NCI-H1105 (cell line): ENCODE measurements around the gene KRTAP10-1.
"Not testable (repeated sequence)": the region's sequence is repeated elsewhere in the genome, so short reads cannot be mapped to it uniquely, and the experiment has no call there.

ENCODE experiments used
- DNase-seq: peaks from one replicate; lab custom pipeline; 2025; lab: John Stamatoyannopoulos, UW

The KRTAP10-1 gene

GRCh38 chr21:44539991-44540666 lies at the start of gene KRTAP10-1:
KRTAP10-1 (minus strand) TSS chr21:44540195; CDS start chr21:44540150, 45 bp downstream.
- no peak for DNase-seq

- no peak for DNase-seq
Observed at GRCh38 chr21:44589094-44589493, 49.1 kb upstream of the KRTAP10-1 start.

GRCh38 chr21:44585892-44586291 lies 45.9 kb upstream of the KRTAP10-1 start:
- no peak for DNase-seq

GRCh38 chr21:44583800-44584147 lies 43.8 kb upstream of the KRTAP10-1 start:
- no peak for DNase-seq

GRCh38 chr21:44583089-44583799 lies 43.2 kb upstream of the KRTAP10-1 start:
- no peak for DNase-seq

GRCh38 chr21:44582055-44582454 lies 42.1 kb upstream of the KRTAP10-1 start:
- DNase-seq = no peak

- DNase-seq = no peak
Observed at GRCh38 chr21:44581158-44581557, 41.2 kb upstream of the KRTAP10-1 start.

- DNase-seq = not testable (repeated sequence)
Observed at GRCh38 chr21:44580231-44580821, 40.3 kb upstream of the KRTAP10-1 start, which contains the start of gene KRTAP10-5. KRTAP10-5 (minus strand) TSS chr21:44580604; CDS start chr21:44580578, 26 bp downstream.

GRCh38 chr21:44579833-44580144 lies 39.8 kb upstream of the KRTAP10-1 start:
- DNase-seq = no peak

- DNase-seq = no peak
Observed at GRCh38 chr21:44579056-44579832, 39.2 kb upstream of the KRTAP10-1 start.

GRCh38 chr21:44578371-44579055 lies 38.5 kb upstream of the KRTAP10-1 start:
- no peak for DNase-seq

GRCh38 chr21:44576025-44576420 lies 36.0 kb upstream of the KRTAP10-1 start:
- no peak for DNase-seq

- DNase-seq = no peak
Observed at GRCh38 chr21:44575307-44576024, 35.5 kb upstream of the KRTAP10-1 start.

GRCh38 chr21:44574457-44575306 lies 34.7 kb upstream of the KRTAP10-1 start:
- no peak for DNase-seq

- not testable (repeated sequence) for DNase-seq
Observed at GRCh38 chr21:44573630-44574456, 33.8 kb upstream of the KRTAP10-1 start, which contains the start of gene KRTAP10-4. KRTAP10-4 (plus strand) TSS chr21:44573729; CDS start chr21:44573759, 30 bp downstream.

GRCh38 chr21:44572959-44573583 lies 33.1 kb upstream of the KRTAP10-1 start:
- no peak for DNase-seq

GRCh38 chr21:44571844-44572782 lies 32.1 kb upstream of the KRTAP10-1 start:
- DNase-seq = no peak

GRCh38 chr21:44571296-44571695 lies 31.3 kb upstream of the KRTAP10-1 start:
- DNase-seq = no peak
